Effector memory CD4-positive, alpha-beta T cell (primary cell): ENCODE results near the gene GSDMA.
"Not testable (repeated sequence)": the region's sequence is repeated elsewhere in the genome, so short reads cannot be mapped to it uniquely, and the experiment has no call there.

ENCODE experiments used
- DNase-seq, 3 donors: peaks; one replicate each; pipeline ENCODE4 v3.0.0-alpha.2; 2020
- H3K27ac ChIP-seq: 2 replicates; pipeline ENCODE4 v1.7.0; 2013; ENCODE audit warnings: mild to moderate bottlenecking, low read length, moderate library complexity; ENCODE audit not compliant: insufficient read depth, poor library complexity, severe bottlenecking
- H3K27me3 ChIP-seq: replicated peaks from 2 replicates; pipeline ENCODE4 v1.7.0; 2013; ENCODE audit warnings: mild to moderate bottlenecking, low read length; ENCODE audit not compliant: insufficient read depth, control insufficient read depth, poor library complexity, severe bottlenecking
- H3K36me3 ChIP-seq: 2 replicates; pipeline ENCODE4 v1.7.0; 2013; ENCODE audit warnings: mild to moderate bottlenecking, low read length, moderate library complexity; ENCODE audit not compliant: control insufficient read depth, insufficient read depth
- H3K4me1 ChIP-seq: 2 replicates; pipeline ENCODE4 v1.7.0; 2013; ENCODE audit warnings: low read length, mild to moderate bottlenecking; ENCODE audit not compliant: control insufficient read depth, insufficient read depth, poor library complexity, severe bottlenecking
- H3K4me3 ChIP-seq: 2 replicates; pipeline ENCODE4 v1.7.0; 2013; ENCODE audit warnings: low read length, low read depth, mild to moderate bottlenecking; ENCODE audit not compliant: insufficient read depth, poor library complexity, severe bottlenecking
- H3K9me3 ChIP-seq: 2 replicates; pipeline ENCODE4 v1.7.0; 2013; ENCODE audit warnings: mild to moderate bottlenecking, low read length, moderate library complexity; ENCODE audit not compliant: control insufficient read depth

Gene GSDMA

GRCh38 chr17:39944393-39944711, 18.5 kb upstream of the GSDMA start:
- Histone ChIP-seq H3K27me3 (no peaks in the 10 kb centered on the region), H3K9me3 (no peaks in the 10 kb centered on the region)

DNA sequence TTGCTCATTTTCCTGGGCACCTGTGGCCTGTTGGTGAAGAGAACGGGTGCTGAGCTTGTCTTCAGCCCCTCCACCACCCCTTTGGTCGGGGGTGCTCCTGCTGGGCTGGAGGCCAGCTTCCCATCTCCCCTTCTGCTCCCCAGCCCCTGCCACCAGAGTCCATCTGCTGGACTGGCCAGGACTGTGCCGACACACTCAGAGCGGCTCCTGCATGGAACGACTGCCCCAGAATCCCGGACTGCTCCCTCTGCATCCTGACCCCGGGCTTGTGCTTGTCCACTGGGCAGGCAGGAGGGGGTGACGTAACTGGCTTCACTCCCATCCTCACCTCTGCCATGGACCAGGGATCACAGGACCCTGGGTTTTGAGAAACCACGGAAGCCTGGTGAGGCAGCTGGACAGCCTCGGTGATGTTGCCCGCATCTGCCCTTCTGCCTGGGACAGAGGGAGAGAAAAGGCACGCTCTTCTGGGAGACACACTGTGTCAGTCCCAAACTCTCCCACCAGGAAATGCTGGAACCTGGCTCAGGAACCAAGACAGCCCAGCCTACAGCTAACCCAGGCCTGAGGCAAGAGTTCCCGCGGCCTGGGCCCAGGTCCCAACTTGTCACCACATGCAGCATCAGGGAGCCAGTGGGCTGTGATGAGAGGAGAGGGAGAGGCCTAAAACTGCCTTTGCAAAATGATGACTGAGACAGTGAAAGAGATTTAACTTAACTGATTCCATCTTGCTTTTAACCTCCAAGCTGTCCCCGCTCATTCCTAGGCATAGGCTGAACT, 16.1 kb upstream of the GSDMA start:
- no peaks in the 10 kb centered on the region for H3K27me3 ChIP-seq
- no peaks in the 10 kb centered on the region for H3K36me3 ChIP-seq
- no peak for DNase-seq
- no peaks in the 10 kb centered on the region for H3K4me1 ChIP-seq
- H3K27ac ChIP-seq = no peak overlapping the region
- no peak overlapping the region for H3K4me3 ChIP-seq
- H3K9me3 ChIP-seq = no peaks in the 10 kb centered on the region

More at GRCh38 chr17:39944393-39944711, 18.5 kb upstream of the GSDMA start:
- no peak for DNase-seq
- Histone ChIP-seq H3K4me3 (no peak overlapping the region), H3K36me3 (no peaks in the 10 kb centered on the region), H3K4me1 (peaks cover 3% of the 10 kb centered on the region), H3K27ac (no peak overlapping the region)

DNA sequence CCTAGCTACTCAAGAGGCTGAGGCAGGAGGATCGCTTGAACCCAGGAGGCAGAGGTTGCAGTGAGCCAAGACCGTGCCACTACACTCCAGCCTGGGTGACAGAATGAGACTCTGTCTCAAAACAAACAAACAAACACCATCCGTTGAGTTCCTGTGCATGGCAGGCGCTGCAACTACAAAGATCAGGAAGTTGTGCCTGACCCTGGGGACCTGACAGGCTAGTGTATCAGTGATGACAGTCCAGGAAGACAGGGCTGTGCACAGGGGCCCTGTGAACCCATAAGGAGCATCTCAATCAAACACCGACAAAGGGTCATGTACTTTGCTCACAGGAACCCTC, 14.3 kb upstream of the GSDMA start:
- H3K36me3 ChIP-seq, H3K9me3 ChIP-seq, H3K4me3 ChIP-seq, H3K4me1 ChIP-seq, H3K27me3 ChIP-seq, DNase-seq, H3K27ac ChIP-seq: not testable (repeated sequence)

- Histone ChIP-seq H3K4me1 (peaks cover 6% of the 10 kb centered on the region), H3K27me3 (no peaks in the 10 kb centered on the region), H3K27ac (no peak overlapping the region), H3K9me3 (no peaks in the 10 kb centered on the region), H3K4me3 (no peak overlapping the region), H3K36me3 (no peaks in the 10 kb centered on the region)
- no peak for DNase-seq
These were observed 13.8 kb upstream of the GSDMA start for GRCh38 chr17:39949028-39949427.

- H3K27me3 ChIP-seq = no peaks in the 10 kb centered on the region
- peaks cover 6% of the 10 kb centered on the region for H3K4me1 ChIP-seq
- H3K9me3 ChIP-seq = no peaks in the 10 kb centered on the region
- H3K36me3 ChIP-seq = no peaks in the 10 kb centered on the region
- no peak overlapping the region for H3K4me3 ChIP-seq
- H3K27ac ChIP-seq = no peak overlapping the region
- no peak for DNase-seq
These were observed 11.9 kb upstream of the GSDMA start for GRCh38 chr17:39950871-39951348.

DNA sequence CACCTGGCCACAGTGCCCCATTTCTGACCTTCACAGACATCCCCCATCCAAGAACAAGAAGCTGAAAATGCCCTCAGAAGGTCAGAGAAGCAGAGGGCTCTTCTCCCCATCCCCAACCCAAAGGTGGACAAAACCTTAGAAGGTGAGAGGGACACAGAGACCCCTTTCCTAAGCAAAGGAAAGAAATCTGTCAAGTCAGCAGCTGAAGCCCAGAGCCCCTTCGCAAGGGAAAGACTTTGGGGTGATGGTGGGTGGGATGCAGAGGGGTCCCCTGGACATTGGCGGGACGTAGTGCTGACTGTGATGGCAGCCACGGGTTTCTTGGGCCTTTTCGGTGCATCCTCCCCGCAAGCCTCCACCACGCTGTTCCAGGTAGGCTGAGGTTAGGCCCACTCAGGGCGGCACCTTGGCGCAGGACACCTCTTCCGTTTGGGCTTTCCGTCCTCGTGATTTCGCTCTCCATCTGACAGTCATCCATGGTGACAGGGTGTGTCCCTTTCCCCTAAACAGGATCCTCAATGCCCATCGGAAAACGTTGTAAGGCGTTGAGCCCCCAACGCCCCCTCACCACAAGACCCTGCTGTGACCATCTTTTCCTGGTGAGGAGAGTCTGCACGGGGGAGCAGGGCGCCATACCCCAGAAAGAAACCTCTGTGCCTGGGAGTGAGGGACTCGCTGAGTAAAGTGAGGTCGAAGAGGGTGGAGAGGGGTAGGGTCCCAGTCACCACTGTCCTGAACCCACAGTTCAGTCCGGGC, 10.7 kb upstream of the GSDMA start:
- DNase-seq = no peak
- H3K4me3 ChIP-seq = peak overlapping the region; percentile 49
- no peaks in the 10 kb centered on the region for H3K9me3 ChIP-seq
- no peaks in the 10 kb centered on the region for H3K36me3 ChIP-seq
- peaks cover 6% of the 10 kb centered on the region for H3K4me1 ChIP-seq
- H3K27ac ChIP-seq = peak overlapping the region; percentile 42
- no peaks in the 10 kb centered on the region for H3K27me3 ChIP-seq

DNA sequence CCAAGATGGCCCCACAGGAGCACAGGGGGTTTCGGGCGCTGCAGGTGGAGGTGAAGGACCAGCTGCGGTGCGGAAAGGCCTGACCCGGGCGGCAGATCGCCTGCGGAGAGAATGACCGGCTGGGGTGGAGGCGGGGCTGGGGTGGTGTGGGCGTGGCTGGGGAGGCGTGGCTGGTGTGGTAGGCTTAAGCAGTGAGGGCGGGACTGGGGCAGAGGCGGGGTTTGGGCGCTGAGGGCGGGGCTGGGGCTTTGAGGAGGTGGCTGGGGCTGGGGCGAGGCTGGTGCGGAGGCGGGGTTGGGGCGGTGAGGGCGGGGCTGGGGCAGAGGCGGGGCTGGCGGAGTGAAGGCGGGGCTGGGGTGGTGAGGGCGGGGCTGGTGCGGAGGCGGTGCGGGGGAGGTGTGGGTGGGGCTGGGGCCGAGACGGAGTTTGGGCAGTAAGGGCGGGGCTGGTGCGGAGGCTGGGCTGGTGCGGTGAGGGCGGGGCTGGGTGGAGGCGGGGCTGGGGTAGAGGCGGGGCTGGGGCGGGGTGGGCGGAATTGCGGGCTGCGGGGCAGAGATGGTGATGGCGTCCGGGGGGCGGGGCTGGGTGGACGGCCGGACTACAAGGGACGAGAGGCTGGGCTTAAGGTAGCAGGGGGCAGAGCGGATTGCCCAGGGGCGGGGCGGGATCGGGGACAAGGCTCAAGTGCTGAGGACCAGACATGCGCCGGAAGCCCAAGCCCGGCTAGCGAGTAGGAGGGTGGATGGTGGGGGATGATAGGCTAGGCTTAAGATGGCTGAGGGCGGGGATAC, 9.9 kb upstream of the GSDMA start:
- peaks cover 6% of the 10 kb centered on the region for H3K4me1 ChIP-seq
- H3K4me3 ChIP-seq = peak overlapping the region; percentile 52
- H3K36me3 ChIP-seq = no peaks in the 10 kb centered on the region
- H3K27me3 ChIP-seq = no peaks in the 10 kb centered on the region
- H3K27ac ChIP-seq = peak overlapping the region; percentile 62
- peak; percentile 92 to 98 (median 95) for DNase-seq
- no peaks in the 10 kb centered on the region for H3K9me3 ChIP-seq

GRCh38 chr17:39953471-39953888, 9.3 kb upstream of the GSDMA start:
- Histone ChIP-seq H3K4me3 (peak overlapping the region; percentile 52), H3K27ac (peak overlapping the region; percentile 62), H3K4me1 (peaks cover 6% of the 10 kb centered on the region), H3K36me3 (no peaks in the 10 kb centered on the region), H3K9me3 (no peaks in the 10 kb centered on the region), H3K27me3 (no peaks in the 10 kb centered on the region)
- DNase-seq = no peak

GRCh38 chr17:39954876-39955275, 7.9 kb upstream of the GSDMA start:
- Histone ChIP-seq H3K9me3 (no peaks in the 10 kb centered on the region), H3K36me3 (no peaks in the 10 kb centered on the region)
- no peak for DNase-seq

More at GRCh38 chr17:39954876-39955275, 7.9 kb upstream of the GSDMA start:
- Histone ChIP-seq H3K4me3 (no peak overlapping the region), H3K4me1 (peaks cover 6% of the 10 kb centered on the region), H3K27me3 (no peaks in the 10 kb centered on the region), H3K27ac (no peak overlapping the region)
